Natural killer cell (primary cell): Measurements from ENCODE around the gene CENPX. TPM values are rescaled to one million over a fixed set of nuclear protein-coding genes. Genes with fewer than 3 reads are reported as not detected.

ENCODE experiments used
- ATAC-seq, 3 donors: fragments of 150-1000 bp in 2 of 3; fragments of 200-7000 bp in 1 of 3; cut with Tn5 transposase; 1 replicate in 1 of 3; 2 replicates in 2 of 3; pipeline ENCODE4 v1.10.0; 2021; ENCODE audit warnings: mild to moderate bottlenecking in 2 of 3, moderate library complexity in 2 of 3
- DNase-seq, 2 donors: peaks; one replicate each; pipeline versions ENCODE4 v3.0.0 to v3.0.0-alpha.2; 2013 to 2021; ENCODE audit warnings: mixed read lengths in 1 of 2
- H3K27ac ChIP-seq: one replicate; pipeline ENCODE4 v1.5.1; 2013; ENCODE audit warnings: mild to moderate bottlenecking, low read length
- H3K27me3 ChIP-seq: one replicate; pipeline ENCODE4 v1.6.1; 2013; ENCODE audit warnings: low read length; ENCODE audit not compliant: control insufficient read depth, insufficient read depth
- H3K36me3 ChIP-seq: one replicate; pipeline ENCODE4 v1.6.1; 2013; ENCODE audit warnings: low read length; ENCODE audit not compliant: control insufficient read depth, insufficient read depth
- H3K4me1 ChIP-seq: one replicate; pipeline ENCODE4 v1.6.1; 2013; ENCODE audit warnings: low read length; ENCODE audit not compliant: control insufficient read depth, insufficient read depth
- H3K4me3 ChIP-seq: one replicate; pipeline ENCODE4 v1.5.1; 2013; ENCODE audit warnings: low read length
- H3K9me3 ChIP-seq: one replicate; pipeline ENCODE4 v1.6.1; 2013; ENCODE audit warnings: low read length; ENCODE audit not compliant: control insufficient read depth, insufficient read depth
- H3K27ac Mint-ChIP-seq, 2 donors: one replicate each; pipeline ENCODE4 v1.8.0; 2022; ENCODE audit warnings: mild to moderate bottlenecking in 2 of 2, mixed read lengths in 2 of 2, moderate library complexity in 1 of 2
- H3K27me3 Mint-ChIP-seq, 2 donors: one replicate each; pipeline ENCODE4 v1.8.0; 2022; ENCODE audit warnings: low read depth in 2 of 2, mixed read lengths in 2 of 2
- H3K36me3 Mint-ChIP-seq: one replicate; pipeline ENCODE4 v1.8.0; 2022; ENCODE audit warnings: mixed read lengths
- H3K4me1 Mint-ChIP-seq, 2 donors: one replicate each; pipeline ENCODE4 v1.8.0; 2022; ENCODE audit warnings: mixed read lengths in 2 of 2
- H3K4me3 Mint-ChIP-seq: one replicate; pipeline ENCODE4 v1.8.0; 2022; ENCODE audit warnings: mild to moderate bottlenecking, moderate library complexity, mixed read lengths
- H3K9me3 Mint-ChIP-seq, 2 donors: one replicate each; pipeline ENCODE4 v1.8.0; 2022; ENCODE audit warnings: mixed read lengths in 2 of 2
- CTCF ChIP-seq: fragments of 200-600 bp; IDR thresholded peaks from one replicate; pipeline ENCODE4 v1.8.0; 2022; ENCODE audit warnings: antibody characterized with exemption
- WGBS: methylation state at CpG from one replicate; pipeline ENCODE4 v1.1.7; 2013; ENCODE audit warnings: missing lambda C conversion rate; ENCODE audit not compliant: insufficient coverage; 5-methylcytosine and 5-hydroxymethylcytosine counted together
- intact Hi-C: fragments of 100-400 bp; cut with micrococcal nuclease; formaldehyde crosslinking; loops from one replicate; pipeline ENCODE4 v1.14.2; 2022
- total RNA-seq, 4 donors: library from RNA; stranded (reverse); fragments of 120-200 nt in 1 of 4; gene quantifications; one replicate each; pipeline versions ENCODE4 v1.2.3 to v1.2.4, GENCODE V29; 2013 to 2022

The CENPX gene
- total RNA-seq, 3 donors from 2014 or later (not counting 1 experiment from before 2014, with no cell fraction given), result 22.8 to 29.6 (median 27.0) TPM

DNA sequence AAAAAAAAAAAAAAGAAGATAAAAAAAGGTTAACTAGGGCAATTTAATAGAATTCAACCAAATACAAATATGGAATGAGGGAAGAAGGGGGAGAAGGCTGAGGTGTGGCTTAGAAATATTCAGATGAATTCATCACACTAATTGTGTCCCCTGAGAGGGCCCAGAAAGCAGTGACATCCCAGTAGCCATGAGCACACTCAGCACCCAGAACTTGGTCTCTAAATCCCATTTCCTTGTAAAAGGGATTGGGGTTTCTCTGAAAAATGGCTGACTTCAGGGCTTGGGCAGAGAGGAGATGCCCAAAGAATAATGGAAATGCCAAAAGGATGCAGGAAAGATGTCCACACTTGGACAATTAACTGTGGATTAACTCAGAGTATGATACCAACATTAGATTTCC lies 49.2 kb downstream of the CENPX start:
- DNase-seq (no peak), ATAC-seq (no peak)
- Histone ChIP-seq H3K27me3 (no peaks in the 10 kb centered on the region), H3K27ac (no peak overlapping the region), H3K9me3 (peaks cover 5% of the 10 kb centered on the region), H3K4me3 (no peak overlapping the region), H3K4me1 (peaks cover 20% of the 10 kb centered on the region), H3K36me3 (no peaks in the 10 kb centered on the region)
- intact Hi-C loops, result no loop called here
- H3K36me3 Mint-ChIP-seq, result no peaks in the 10 kb centered on the region
- no peak overlapping the region for H3K27ac Mint-ChIP-seq
- peaks cover 0 to 7% of the 10 kb centered on the region in 2 donors for H3K27me3 Mint-ChIP-seq
- no peaks in the 10 kb centered on the region for H3K9me3 Mint-ChIP-seq
- TF ChIP-seq CTCF, result no peak
- H3K4me1 Mint-ChIP-seq, result peaks cover 0 to 13% of the 10 kb centered on the region in 2 donors
- no peak overlapping the region for H3K4me3 Mint-ChIP-seq

DNA sequence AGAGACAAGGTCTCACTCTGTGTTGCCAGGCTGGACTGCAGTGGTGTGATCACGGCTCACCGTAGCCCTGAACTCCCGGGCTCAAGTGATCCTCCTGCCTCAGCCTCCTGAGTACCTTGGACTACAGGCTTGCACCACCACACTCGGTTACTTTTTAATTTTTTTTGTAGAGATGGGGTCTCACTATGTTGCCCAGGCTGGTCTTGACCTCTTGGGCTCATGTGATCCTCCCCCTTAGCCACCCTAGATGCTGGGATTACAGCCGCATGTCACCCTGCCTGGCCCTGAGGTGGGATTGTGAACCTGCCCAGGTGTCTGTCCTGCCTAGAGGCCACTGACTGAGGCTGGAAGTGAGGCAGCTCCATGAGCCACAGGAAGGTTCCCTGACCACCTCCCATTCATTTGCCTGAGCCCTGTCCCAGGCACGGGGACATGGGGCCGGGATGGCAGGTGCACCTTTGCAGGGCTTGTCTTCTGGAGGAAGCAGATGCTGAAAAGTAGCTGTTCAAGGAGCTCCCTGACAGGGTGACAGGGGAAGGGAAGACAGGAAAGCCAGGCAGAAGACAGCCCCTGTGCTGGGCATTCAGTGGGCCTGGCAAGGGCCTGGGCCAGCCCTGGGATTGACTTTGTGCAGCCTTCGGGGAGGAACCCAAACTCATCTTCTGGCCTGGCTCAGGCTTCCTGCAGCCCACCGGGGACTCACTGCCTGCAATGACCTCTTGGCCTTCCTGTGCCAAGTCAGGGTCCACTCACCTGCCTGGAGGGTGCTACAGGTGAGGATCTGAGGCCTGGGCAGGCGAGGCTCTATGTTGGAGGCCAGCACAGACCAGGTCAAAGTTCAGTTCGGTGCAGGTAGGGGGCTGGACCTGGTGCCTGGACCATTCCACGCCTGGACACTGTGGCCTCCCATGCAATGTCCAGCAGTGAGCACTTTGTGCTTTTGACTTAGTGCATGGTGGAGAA lies 53.5 kb downstream of the CENPX start:
- Mint-ChIP-seq H3K36me3 (no peaks in the 10 kb centered on the region), H3K4me3 (no peak overlapping the region), H3K4me1 (no peaks in the 10 kb centered on the region), H3K27ac (no peak overlapping the region), H3K9me3 (no peaks in the 10 kb centered on the region), H3K27me3 (peaks cover 9 to 17% of the 10 kb centered on the region in 2 donors)
- Histone ChIP-seq H3K27me3 (peaks cover 3% of the 10 kb centered on the region), H3K4me3 (no peak overlapping the region), H3K4me1 (peaks cover 21% of the 10 kb centered on the region), H3K9me3 (peaks cover 5% of the 10 kb centered on the region), H3K36me3 (no peaks in the 10 kb centered on the region), H3K27ac (no peak overlapping the region)
- ATAC-seq, result no peak
- intact Hi-C loops, result no loop called here
- 87% methylated on average over 12 of the region's 12 CpGs for WGBS
- DNase-seq, result no peak
- no peak for TF ChIP-seq CTCF

Other genes with a start within 250 kb of the CENPX start
- gene GCGR, start 218.7 kb downstream of the CENPX start, total RNA-seq, result not detected
- 10 to 100 TPM; 81.1 to 95.5 (median 84.2) TPM for gene MCRIP1, start 189.6 kb downstream of the CENPX start, total RNA-seq
- gene PPP1R27, start 187.8 kb downstream of the CENPX start, total RNA-seq, result not detected
- gene P4HB, start 162.3 kb downstream of the CENPX start, total RNA-seq, result 100 to 1,000 TPM; 334 to 468 (median 386) TPM
- gene ARHGDIA, start 151.5 kb downstream of the CENPX start, total RNA-seq, result 100 to 1,000 TPM; 600 to 824 (median 689) TPM
- 100 to 1,000 TPM in 2 of 3 donors, 10 to 100 TPM in 1; 91.5 to 115 (median 105) TPM for gene ALYREF, start 131.3 kb downstream of the CENPX start, total RNA-seq
- 10 to 100 TPM; 40.1 to 50.9 (median 41.5) TPM for gene ANAPC11, start 131.2 kb downstream of the CENPX start, total RNA-seq
- under 1 TPM in 2 of 3 donors, not detected in 1; 0.18 to 0.31 TPM for gene NPB, start 120.6 kb downstream of the CENPX start, total RNA-seq
- 10 to 100 TPM; 30.6 to 34.4 (median 34.2) TPM for gene PCYT2, start 111.5 kb downstream of the CENPX start, total RNA-seq
- gene SIRT7, start 104.7 kb downstream of the CENPX start, total RNA-seq, result 100 to 1,000 TPM in 1 of 3 donors, 10 to 100 TPM in 2; 75.8 to 102 (median 94.9) TPM
- 10 to 100 TPM; 11.9 to 14.6 (median 13.2) TPM for gene MAFG, start 95.1 kb downstream of the CENPX start, total RNA-seq
- gene PYCR1, start 85.6 kb downstream of the CENPX start, total RNA-seq, result 1 to 10 TPM in 1 of 3 donors, not detected in 2; 3.4 TPM
- not detected for gene MYADML2, start 75.6 kb downstream of the CENPX start, total RNA-seq
- not detected for gene NOTUM, start 61.7 kb downstream of the CENPX start, total RNA-seq
- gene ASPSCR1, start 45.2 kb downstream of the CENPX start, total RNA-seq, result 10 to 100 TPM; 29.7 to 43.5 (median 40.8) TPM
- gene LRRC45, start 427 bp upstream of the CENPX start, total RNA-seq, result 10 to 100 TPM; 15.9 to 21.6 (median 16.8) TPM
- 1 to 10 TPM in 2 of 3 donors, under 1 TPM in 1; 0.61 to 2.2 (median 2.1) TPM for gene RAC3, start 8.8 kb upstream of the CENPX start, total RNA-seq
- gene DCXR, start 14.8 kb upstream of the CENPX start, total RNA-seq, result 100 to 1,000 TPM in 2 of 3 donors, 10 to 100 TPM in 1; 93.9 to 171 (median 145) TPM
- gene RFNG, start 28.9 kb upstream of the CENPX start, total RNA-seq, result 10 to 100 TPM; 22.7 to 26.7 (median 23.2) TPM
- gene GPS1, start 29.0 kb upstream of the CENPX start, total RNA-seq, result 10 to 100 TPM; 78.9 to 87.6 (median 85.3) TPM
- 100 to 1,000 TPM; 122 to 144 (median 136) TPM for gene DUS1L, start 42.9 kb upstream of the CENPX start, total RNA-seq
- gene FASN, start 75.4 kb upstream of the CENPX start, total RNA-seq, result 10 to 100 TPM; 53.8 to 56.2 (median 54.0) TPM
- 10 to 100 TPM; 69.7 to 79.2 (median 75.1) TPM for gene CCDC57, start 190.0 kb upstream of the CENPX start, total RNA-seq
- 100 to 1,000 TPM; 172 to 365 (median 296) TPM for gene SLC16A3, start 206.2 kb upstream of the CENPX start, total RNA-seq